ENCODE measurements around the gene CPD.

CPD gene

GRCh38 chr17:30366536-30366935 lies 12.2 kb upstream of the CPD start:
- TF ChIP-seq CTCF (conservative IDR thresholded peaks at IDR 0.05; ENCODE audit: low read length): no peak
- DNase-seq (ENCODE audit: low read depth): peak; percentile 29
- H3K4me3 ChIP-seq (ENCODE audit: low read length): no peak overlapping the region

- no peak overlapping the region for H3K4me3 ChIP-seq (ENCODE audit: low read length)
- no peak for TF ChIP-seq CTCF (conservative IDR thresholded peaks at IDR 0.05; ENCODE audit: low read length)
- no peak for DNase-seq (ENCODE audit: low read depth)
Observed at GRCh38 chr17:30368912-30369720, 9.6 kb upstream of the CPD start.

GRCh38 chr17:30369995-30370394 lies 8.7 kb upstream of the CPD start:
- TF ChIP-seq CTCF (conservative IDR thresholded peaks at IDR 0.05; ENCODE audit: low read length): no peak
- DNase-seq (ENCODE audit: low read depth): no peak
- no peak overlapping the region for H3K4me3 ChIP-seq (ENCODE audit: low read length)

GRCh38 chr17:30372755-30373154 lies 6.0 kb upstream of the CPD start:
- H3K4me3 ChIP-seq (ENCODE audit: low read length): no peak overlapping the region
- 0 out of 2 replicates have a peak, but pooled peaks have one; percentile 1 for TF ChIP-seq CTCF (conservative IDR thresholded peaks at IDR 0.05; ENCODE audit: low read length)
- DNase-seq (ENCODE audit: low read depth): peak; percentile 17

- H3K4me3 ChIP-seq (ENCODE audit: low read length): no peak overlapping the region
- no peak for DNase-seq (ENCODE audit: low read depth)
- TF ChIP-seq CTCF (conservative IDR thresholded peaks at IDR 0.05; ENCODE audit: low read length): no peak
Observed at GRCh38 chr17:30375661-30376060, 3.1 kb upstream of the CPD start.

- TF ChIP-seq CTCF (conservative IDR thresholded peaks at IDR 0.05; ENCODE audit: low read length): no peak
- no peak overlapping the region for H3K4me3 ChIP-seq (ENCODE audit: low read length)
- DNase-seq (ENCODE audit: low read depth): peak; percentile 81
Observed at GRCh38 chr17:30376621-30377452, 1.9 kb upstream of the CPD start.
